ENCODE data around the gene SLC25A25.
"Not testable (repeated sequence)": the region's sequence is repeated elsewhere in the genome, so short reads cannot be mapped to it uniquely, and the experiment has no call there.

Gene SLC25A25

DNA sequence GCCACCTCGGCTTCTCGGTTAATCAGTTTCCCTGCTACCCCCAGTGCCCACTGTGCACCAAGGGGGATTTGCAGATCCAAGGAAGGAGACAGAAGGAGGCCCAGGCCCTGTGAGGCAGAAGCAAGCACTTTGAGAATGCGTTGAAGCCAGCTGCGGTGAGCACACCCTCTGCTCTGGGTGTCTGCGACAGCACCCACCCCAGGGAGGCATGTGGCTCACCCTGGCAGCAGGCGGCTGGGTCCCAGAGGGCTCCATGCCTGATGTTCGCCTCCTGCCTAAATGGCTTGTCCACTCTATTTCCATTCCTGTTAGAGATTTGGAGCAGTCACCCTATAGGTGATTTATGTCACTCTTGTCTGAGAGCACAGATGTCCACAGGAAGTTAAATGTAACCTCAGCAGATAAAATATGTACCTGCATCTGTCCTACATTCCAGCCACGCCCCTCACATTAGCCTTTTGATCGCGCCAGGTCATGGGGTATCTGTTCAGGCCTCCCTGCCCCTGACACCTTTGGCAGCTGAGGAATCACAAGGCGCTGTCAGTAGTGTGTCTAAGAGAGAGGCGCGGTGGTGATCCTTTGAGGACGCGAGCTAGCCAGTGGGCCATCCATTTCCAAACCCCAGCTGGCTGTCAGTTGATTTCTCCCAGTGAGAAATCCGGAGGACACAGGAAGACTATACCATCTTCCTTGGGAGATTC is 31.3 kb downstream of the SLC25A25 start:
- DNase-seq: no peak

DNA sequence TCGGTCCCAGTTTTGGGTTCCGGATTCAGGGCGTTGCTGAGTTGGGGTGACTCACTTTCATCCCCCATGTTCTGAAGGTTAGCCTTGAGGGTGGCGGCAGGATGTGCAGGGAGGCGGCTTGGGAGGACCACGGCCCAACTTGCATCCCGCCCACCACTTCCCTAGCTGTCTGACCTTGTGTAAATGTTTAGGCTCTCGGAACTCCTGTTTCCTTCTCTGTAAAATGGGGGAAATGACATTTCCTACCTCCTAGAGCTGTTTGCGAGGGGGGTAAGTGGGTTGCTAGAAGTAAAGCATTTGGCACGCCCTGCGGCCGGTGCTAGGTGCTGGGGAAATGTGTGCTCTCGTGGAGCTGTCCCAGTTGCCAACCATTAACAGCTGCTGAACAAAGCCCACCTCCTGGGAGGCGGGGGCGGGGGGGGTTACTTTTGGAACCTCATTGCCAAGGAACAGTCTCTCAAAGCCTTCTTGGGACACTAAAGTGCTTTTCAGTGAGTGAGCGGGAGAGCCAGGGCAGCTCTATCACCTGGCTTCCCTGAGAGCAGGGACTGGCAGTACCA is 32.0 kb downstream of the SLC25A25 start:
- no peak for DNase-seq

DNA sequence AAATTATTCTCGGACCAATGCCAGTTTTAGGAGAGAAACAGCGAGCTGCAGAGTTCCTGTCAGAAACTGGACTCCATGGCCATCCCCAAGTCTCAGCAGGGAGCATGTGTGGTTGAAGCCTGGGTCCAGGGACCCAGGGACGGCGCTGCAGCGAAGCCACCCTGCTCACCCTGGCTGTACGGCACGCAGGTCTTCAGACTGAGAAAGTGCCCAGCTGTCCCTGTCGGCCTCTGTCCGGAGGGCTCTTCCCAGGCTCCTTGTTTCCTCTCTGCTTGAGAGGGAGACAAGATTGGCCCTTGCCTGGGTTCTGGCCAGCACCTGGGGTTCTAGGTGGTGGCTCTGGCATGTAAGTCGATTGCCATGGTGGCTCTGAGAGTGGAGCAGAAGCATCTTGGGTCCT is 32.5 kb downstream of the SLC25A25 start:
- no peak for DNase-seq

DNA sequence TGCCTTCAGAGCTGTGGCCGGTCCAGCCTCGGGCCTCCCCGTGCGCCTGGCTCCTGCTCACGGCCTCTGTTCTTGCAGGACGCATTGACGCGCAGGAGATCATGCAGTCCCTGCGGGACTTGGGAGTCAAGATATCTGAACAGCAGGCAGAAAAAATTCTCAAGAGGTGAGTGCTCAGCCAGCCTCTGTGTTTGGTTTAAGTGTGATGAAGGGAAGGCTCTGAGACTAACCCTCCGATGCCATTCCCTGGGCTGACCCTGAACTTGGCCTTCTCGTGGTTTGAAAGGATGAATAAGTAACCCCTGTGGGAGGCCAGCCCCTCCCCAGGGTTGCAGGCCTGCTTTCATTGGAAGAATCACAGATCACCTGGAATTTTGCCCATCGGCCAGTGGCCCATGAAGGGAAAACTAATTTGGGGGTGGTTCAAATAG is 33.2 kb downstream of the SLC25A25 start:
- DNase-seq: no peak

DNA sequence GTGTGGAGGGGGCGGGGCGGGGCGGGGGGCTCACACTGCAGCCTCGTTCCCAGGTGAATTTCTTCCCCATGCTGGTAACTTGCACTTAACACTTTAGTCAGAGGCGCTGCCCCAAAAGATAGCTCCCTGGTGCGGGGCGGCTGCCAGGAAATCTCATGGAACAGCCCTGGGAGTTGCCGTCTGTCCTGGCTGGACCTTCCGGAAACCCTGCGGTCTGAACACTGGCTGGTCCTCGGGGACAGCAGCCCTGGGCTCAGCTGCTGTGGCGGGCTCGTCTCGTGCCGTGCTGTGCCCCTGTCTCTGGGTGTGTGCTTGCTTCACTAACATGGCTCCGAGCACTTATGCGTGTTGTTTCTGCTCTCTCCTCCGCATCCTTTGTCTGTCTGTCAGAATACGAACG is 33.7 kb downstream of the SLC25A25 start:
- DNase-seq: no peak

DNA sequence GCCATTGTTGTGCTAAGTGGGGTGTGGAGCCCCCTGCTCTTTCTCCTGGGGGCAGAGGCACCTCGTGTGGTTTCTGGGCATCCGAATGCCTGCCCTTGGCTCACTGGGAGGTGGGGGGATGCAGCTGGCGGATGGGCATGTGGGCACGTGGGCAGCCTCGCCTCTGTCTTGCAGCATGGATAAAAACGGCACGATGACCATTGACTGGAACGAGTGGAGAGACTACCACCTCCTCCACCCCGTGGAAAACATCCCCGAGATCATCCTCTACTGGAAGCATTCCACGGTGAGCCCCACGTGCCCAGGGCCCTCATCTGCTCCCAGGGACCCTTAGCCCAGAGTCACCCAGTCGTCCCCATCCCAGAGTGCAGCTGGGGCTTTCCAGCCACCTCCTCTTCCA is 34.2 kb downstream of the SLC25A25 start:
- no peak for DNase-seq

DNA sequence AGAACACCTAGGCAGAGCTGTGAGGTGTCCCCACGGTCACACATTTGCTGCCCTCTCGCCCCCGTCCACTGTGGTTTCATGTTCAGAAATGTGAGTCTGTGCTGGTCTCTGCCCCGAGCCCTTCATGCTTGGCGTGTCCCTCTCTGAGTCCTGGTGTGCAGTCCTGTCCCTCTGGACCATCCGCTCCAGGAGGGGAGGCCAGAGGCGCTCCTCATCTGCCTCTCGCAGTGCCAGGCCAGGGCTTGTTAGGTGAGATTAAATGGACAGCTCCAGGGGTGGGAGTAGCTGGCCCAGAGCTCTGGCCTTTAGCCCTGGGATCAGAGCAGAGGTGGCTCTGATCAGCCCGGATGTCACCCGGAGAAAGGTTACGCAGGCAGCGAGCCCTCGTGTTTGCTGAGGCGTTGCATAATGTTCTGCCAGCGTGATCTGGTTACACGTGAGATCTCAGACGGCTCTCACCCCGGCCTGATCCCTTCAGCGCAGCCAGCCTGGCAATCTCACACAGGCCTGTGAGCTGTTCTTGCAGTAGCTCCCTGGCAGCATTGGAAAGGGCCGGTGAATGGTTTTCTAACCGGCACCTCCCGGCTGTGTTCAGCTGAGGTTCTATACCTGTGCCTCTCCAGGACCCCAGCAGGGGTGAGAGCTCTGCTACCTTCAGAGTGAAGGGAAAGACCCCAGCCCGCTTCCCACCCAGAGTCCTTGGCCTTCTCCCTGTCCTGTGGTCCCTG is 35.0 kb downstream of the SLC25A25 start:
- DNase-seq: no peak

DNA sequence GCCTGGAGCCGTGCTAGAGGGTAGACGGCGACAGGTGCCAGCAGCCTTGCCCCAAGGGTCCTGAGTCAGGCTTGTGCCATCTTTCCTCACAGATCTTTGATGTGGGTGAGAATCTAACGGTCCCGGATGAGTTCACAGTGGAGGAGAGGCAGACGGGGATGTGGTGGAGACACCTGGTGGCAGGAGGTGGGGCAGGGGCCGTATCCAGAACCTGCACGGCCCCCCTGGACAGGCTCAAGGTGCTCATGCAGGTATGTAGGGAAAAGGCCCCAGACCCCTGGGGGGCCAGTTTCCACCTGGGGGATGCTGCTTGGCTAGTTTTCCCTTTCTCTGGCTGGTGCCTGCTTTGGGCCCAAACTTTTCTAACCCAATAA is 35.5 kb downstream of the SLC25A25 start:
- no peak for DNase-seq

DNA sequence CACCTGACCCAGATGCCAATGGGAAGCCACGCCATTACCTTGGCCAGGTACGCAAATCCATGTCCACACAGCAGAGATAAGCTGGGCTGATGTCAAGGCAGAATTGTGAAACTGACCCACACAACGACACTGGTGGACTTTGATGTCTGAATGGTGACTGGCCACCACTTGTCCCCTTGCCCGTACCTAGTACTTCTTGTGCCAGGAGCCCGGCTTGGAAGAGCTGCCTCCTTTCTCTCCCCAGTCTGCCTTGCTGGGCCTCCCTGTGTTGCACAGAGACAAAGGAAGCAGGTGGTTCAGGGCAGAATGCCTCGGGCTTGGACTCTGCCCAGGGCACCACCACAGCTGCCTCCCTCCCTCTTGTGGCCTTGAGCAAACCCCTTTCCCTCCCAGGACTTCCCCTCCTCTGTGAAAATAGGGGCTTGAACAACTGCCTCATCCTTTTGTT is 36.2 kb downstream of the SLC25A25 start:
- no peak for DNase-seq

DNA sequence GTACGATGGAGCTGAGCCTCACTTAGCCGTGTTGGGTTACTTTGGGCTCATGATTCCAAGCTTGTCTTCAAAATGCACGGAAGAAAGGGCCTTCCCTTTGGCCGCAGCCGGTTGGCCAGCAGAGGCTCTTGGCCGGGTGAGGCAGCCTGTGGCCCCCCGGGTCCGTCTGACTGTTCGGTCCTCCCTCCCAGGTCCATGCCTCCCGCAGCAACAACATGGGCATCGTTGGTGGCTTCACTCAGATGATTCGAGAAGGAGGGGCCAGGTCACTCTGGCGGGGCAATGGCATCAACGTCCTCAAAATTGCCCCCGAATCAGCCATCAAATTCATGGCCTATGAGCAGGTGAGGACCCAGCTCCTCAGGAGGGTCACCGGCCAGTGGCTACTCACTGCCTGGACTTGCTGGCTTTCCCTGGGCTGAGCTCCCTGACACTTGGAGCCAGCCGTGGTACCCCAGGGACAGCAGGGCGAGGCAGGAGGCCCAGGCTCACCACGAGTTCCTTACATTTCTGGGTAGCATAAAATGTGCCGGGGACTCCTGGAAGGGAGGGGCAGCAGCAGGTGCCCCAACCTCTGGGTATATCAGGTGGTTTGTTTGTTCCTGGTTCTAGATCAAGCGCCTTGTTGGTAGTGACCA is 37.6 kb downstream of the SLC25A25 start:
- DNase-seq: no peak

DNA sequence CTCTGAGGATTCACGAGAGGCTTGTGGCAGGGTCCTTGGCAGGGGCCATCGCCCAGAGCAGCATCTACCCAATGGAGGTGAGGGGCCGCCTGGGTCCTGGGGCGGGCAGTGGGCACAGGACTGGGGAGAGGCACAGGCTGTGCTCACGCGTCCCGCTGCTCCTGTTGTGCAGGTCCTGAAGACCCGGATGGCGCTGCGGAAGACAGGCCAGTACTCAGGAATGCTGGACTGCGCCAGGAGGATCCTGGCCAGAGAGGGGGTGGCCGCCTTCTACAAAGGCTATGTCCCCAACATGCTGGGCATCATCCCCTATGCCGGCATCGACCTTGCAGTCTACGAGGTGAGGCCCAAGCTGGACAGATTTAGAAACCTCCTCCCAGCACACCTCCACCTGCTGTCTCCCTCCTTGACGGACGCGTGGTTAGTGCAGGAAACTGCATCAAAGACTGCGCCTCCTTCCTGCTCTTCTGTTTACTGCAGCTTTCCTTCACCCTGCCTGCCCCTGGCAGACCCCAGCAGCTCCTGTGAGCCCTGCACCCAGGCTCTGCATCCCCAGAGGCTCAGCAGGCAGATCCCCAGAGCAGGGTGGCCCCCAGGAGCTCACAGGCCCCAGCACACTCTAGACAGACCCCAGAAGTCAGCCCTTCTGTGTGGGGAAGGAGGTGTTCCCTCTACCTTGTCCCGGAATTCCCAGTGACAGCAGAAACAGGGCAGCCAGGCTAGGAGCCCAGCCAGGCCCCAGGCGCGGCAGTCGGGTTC is 38.3 kb downstream of the SLC25A25 start:
- no peak for DNase-seq

DNA sequence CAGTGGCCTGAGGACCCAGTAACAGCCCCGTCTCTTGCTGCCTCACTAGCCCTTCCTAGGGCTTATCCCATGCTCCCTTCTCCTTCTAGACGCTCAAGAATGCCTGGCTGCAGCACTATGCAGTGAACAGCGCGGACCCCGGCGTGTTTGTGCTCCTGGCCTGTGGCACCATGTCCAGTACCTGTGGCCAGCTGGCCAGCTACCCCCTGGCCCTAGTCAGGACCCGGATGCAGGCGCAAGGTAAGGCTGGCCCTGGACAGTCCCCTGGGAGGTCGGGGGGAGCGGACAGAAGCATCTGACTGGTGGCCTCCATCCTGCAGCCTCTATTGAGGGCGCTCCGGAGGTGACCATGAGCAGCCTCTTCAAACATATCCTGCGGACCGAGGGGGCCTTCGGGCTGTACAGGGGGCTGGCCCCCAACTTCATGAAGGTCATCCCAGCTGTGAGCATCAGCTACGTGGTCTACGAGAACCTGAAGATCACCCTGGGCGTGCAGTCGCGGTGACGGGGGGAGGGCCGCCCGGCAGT is 39.0 kb downstream of the SLC25A25 start:
- DNase-seq: no peak

DNA sequence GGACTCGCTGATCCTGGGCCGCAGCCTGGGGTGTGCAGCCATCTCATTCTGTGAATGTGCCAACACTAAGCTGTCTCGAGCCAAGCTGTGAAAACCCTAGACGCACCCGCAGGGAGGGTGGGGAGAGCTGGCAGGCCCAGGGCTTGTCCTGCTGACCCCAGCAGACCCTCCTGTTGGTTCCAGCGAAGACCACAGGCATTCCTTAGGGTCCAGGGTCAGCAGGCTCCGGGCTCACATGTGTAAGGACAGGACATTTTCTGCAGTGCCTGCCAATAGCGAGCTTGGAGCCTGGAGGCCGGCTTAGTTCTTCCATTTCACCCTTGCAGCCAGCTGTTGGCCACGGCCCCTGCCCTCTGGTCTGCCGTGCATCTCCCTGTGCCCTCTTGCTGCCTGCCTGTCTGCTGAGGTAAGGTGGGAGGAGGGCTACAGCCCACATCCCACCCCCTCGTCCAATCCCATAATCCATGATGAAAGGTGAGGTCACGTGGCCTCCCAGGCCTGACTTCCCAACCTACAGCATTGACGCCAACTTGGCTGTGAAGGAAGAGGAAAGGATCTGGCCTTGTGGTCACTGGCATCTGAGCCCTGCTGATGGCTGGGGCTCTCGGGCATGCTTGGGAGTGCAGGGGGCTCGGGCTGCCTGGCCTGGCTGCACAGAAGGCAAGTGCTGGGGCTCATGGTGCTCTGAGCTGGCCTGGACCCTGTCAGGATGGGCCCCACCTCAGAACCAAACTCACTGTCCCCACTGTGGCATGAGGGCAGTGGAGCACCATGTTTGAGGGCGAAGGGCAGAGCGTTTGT is 39.6 kb downstream of the SLC25A25 start:
- DNase-seq: no peak

DNA sequence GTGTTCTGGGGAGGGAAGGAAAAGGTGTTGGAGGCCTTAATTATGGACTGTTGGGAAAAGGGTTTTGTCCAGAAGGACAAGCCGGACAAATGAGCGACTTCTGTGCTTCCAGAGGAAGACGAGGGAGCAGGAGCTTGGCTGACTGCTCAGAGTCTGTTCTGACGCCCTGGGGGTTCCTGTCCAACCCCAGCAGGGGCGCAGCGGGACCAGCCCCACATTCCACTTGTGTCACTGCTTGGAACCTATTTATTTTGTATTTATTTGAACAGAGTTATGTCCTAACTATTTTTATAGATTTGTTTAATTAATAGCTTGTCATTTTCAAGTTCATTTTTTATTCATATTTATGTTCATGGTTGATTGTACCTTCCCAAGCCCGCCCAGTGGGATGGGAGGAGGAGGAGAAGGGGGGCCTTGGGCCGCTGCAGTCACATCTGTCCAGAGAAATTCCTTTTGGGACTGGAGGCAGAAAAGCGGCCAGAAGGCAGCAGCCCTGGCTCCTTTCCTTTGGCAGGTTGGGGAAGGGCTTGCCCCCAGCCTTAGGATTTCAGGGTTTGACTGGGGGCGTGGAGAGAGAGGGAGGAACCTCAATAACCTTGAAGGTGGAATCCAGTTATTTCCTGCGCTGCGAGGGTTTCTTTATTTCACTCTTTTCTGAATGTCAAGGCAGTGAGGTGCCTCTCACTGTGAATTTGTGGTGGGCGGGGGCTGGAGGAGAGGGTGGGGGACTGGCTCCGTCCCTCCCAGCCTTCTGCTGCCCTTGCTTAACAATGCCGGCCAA is 40.4 kb downstream of the SLC25A25 start:
- DNase-seq: no peak

DNA sequence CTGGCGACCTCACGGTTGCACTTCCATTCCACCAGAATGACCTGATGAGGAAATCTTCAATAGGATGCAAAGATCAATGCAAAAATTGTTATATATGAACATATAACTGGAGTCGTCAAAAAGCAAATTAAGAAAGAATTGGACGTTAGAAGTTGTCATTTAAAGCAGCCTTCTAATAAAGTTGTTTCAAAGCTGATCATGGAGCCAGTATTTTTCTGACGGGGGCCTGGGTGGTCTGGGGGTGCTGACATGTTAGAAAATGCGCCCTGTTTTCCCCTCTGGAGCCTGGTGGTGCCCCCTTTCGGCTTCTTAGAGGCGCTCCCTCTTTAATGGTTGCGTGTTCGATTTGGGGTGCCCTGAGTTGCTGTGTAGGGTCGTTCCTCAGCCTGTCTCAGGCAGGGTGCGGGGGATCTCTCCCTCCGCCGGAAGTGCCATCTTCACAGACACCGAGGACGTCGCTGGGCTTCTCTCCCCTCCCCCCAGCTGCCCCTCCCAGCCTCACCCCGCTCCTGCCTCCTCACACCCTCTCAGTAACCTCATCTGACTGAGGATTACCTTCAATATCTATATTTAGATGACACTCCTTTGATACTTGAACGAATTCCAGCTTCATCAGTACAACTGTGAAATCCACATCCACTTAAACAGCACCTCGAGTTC is 41.1 kb downstream of the SLC25A25 start:
- no peak for DNase-seq

DNA sequence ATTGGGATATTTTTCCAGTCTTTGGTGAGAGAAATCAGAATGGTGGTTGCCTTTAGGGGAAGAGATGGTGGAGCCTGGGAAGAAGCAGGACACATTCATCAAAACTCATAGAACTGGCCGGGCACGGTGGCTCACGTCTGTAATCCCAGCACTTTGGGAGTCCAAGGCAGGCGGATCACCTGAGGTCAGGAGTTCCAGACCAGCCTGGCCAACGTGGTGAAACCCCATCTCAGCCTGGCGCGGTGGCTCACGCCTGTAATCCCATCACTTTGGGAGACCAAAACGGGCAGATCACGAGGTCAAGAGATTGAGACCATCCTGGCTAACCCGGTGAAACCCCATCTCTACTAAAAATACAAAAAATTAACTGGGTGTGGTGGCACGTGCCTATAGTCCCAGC is 43.7 kb downstream of the SLC25A25 start:
- not testable (repeated sequence) for DNase-seq

DNA sequence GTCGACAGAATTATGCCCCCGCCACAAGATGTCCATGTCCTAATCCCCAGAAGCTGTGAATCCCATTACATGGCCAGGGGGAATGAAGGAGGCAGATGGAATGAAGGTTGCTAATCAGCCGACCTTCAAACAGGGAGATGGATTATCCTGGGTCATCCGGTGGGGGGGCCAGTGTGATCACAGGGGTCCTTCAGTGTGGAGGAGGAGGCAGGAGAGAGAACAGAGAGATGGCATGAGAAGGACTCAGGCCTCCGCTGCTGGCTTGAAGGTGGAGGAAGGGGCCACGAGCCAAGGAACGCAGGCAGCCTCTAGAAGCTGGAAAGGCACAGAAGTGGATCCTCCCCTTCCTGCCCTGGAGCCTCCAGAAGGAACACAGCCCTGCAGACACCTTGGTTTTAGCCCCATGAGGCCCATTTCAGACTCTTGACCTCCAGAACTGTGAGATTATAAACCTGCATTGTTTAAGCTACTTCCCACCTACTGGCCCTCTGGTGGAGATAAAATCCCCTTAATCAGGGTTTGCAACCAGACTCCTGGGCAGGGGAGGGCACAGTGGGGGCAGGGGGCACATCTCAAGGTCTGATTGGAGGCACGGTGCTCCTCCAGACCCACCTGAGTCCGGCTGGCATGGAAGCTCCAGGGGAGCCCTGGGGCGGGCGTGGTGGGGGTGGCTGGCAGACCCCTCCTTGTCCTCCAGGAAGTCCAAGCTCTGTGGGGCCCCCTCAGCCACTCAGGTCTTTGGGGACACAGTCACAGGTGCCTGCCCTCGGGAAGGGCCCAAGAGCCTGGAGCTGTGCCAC is 45.7 kb downstream of the SLC25A25 start:
- no peak for DNase-seq

DNA sequence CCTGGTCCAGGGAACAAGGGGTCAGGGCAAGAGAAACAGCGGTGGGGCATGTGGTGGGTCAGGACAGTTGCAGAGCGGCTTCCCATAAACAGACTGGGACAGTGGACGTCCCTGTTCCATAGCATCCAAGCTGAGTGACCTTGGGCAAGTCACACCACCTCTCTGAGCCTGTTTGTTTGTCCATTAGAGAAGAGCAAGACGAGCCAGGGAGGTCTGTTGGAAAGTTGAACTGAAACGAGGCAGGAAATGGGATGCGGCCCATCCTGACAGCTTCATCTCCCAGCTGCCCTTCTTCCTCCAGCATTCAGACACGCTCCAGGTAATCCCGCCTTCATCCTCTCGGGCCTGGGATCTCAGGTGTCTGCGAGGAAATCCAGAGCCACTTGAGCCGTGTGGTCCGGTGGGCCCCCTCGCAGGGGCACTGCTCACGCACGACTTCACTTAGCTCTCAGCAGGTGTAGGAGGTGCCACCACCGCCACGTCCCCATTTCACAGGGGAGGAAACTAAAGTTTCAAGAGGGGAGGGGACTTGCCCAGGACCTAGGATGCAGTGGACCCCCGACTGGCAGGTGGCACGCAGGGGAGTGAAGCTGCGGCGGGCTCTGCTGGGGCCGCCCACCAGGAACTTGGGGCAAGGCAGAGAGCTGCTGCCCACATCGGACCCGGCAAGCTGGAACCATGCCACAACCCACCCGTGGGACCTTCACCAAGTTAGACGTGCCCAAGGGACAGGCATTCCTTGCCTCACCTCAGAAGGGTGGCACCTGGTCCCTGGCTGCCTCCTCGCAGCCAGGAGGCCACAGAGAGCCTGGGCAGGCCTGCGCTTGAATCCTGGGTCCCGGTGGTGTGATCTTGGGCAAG is 46.5 kb downstream of the SLC25A25 start:
- no peak for DNase-seq
